ENCODE results near the gene PPM1J. TPM values are rescaled to one million over a fixed set of nuclear protein-coding genes. Genes with fewer than 3 reads are reported as not detected.

Gene PPM1J
- total RNA-seq, 4 donors from 2014 or later = 1.7 to 4.8 (median 3.0) TPM

GRCh38 chr1:112665857-112666256, 49.3 kb downstream of the PPM1J start:
- Histone ChIP-seq H3K4me1 (no peaks in the 10 kb centered on the region), H3K27me3 (no peaks in the 10 kb centered on the region), H3K4me3 (replicated peaks in 1 of 3) (no peak overlapping the region), H3K27ac (no peak overlapping the region), H3K9me3 (no peaks in the 10 kb centered on the region), H3K36me3 (peaks cover 31 to 58% of the 10 kb centered on the region in 2 donors)
- TF ChIP-seq POLR2A (IDR thresholded peaks at IDR 0.05) (no peak), CTCF (IDR thresholded peaks at IDR 0.05) (no peak)
- WGBS, 2 donors = 92 to 95% methylated on average over 3 of the region's 3 CpGs
- intact Hi-C loops (cut with DNase I) = no loop called here
- DNase-seq = no peak

Other genes with a start within 250 kb of the PPM1J start
- 1 to 10 TPM in 3 of 4 donors, under 1 TPM in 1; 0.78 to 2.6 (median 1.4) TPM for gene WNT2B, start 206.4 kb downstream of the PPM1J start, total RNA-seq
- gene ST7L, start 96.2 kb downstream of the PPM1J start, total RNA-seq = 10 to 100 TPM; 27.3 to 46.4 (median 44.9) TPM
- 100 to 1,000 TPM; 106 to 162 (median 130) TPM for gene CAPZA1, start 95.5 kb downstream of the PPM1J start, total RNA-seq
- gene MOV10, start 40.7 kb downstream of the PPM1J start, total RNA-seq = 10 to 100 TPM; 20.2 to 27.7 (median 27.5) TPM
- gene RHOC, start 8.2 kb downstream of the PPM1J start, total RNA-seq = 100 to 1,000 TPM; 125 to 188 (median 175) TPM
- gene SLC16A1, start 240.9 kb upstream of the PPM1J start, total RNA-seq = 1 to 10 TPM; 3.3 to 6.2 (median 5.5) TPM

Measured in thyroid gland (tissue), 4 donors.